ENCODE results near the gene MYF6. TPM values are rescaled to one million over a fixed set of nuclear protein-coding genes. Genes with fewer than 3 reads are reported as not detected.

MYF6 gene
- total RNA-seq, 2 donors from 2014 or later, result not detected

DNA sequence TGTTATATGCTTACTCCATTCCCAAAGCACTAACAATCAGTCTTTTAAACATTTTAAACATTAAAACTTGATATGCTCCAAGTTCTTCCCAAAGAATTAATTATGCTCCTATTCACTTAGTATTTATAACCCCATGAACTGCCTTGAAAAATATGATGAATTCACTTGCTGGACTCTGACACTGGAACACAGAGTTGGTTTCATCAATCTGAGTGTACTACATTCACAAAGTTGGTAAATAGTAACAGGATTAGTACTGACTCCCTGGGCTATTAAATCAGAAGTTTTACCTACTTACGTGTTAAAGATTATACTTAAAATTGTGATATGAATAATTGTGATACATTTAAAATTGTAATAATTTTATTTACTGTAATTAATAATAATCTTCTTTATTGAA lies 17.3 kb upstream of the MYF6 start:
- TF ChIP-seq, protein P1, sequence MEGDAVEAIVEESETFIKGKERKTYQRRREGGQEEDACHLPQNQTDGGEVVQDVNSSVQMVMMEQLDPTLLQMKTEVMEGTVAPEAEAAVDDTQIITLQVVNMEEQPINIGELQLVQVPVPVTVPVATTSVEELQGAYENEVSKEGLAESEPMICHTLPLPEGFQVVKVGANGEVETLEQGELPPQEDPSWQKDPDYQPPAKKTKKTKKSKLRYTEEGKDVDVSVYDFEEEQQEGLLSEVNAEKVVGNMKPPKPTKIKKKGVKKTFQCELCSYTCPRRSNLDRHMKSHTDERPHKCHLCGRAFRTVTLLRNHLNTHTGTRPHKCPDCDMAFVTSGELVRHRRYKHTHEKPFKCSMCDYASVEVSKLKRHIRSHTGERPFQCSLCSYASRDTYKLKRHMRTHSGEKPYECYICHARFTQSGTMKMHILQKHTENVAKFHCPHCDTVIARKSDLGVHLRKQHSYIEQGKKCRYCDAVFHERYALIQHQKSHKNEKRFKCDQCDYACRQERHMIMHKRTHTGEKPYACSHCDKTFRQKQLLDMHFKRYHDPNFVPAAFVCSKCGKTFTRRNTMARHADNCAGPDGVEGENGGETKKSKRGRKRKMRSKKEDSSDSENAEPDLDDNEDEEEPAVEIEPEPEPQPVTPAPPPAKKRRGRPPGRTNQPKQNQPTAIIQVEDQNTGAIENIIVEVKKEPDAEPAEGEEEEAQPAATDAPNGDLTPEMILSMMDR (IDR thresholded peaks at IDR 0.05), result no peak
- H3K4me3 ChIP-seq, result no peak overlapping the region
- no peaks in the 10 kb centered on the region for H3K36me3 ChIP-seq
- intact Hi-C loops (cut with DNase I), result no loop called here
- H3K9ac ChIP-seq (ENCODE audit: low read depth in 2 of 2, low read length in 2 of 2), result no peak overlapping the region
- H3K27ac ChIP-seq, result no peak overlapping the region
- DNase-seq, result no peak
- no peaks in the 10 kb centered on the region for H3K27me3 ChIP-seq
- no peaks in the 10 kb centered on the region for H3K4me1 ChIP-seq
- H3K9me3 ChIP-seq, result no peaks in the 10 kb centered on the region

DNA sequence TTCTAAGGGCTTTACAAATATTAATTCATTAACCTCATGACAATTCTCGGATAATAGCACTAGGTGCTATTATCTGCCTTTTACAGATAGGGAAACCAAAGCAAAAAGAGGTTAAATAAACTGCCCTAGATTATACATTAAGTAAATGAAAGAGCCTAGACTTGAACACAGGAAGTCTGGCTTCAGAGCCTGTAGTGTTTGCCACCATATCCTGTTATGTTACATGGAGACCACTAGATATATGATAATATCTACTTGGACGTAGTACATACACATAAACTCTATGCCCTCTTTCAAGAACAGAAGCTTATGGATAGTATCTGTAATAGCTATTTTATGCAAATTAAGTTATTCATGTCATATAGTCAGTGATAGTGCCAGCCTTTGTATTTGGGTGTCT lies 16.9 kb upstream of the MYF6 start:
- H3K9me3 ChIP-seq, result no peaks in the 10 kb centered on the region
- no peak overlapping the region for H3K4me3 ChIP-seq
- intact Hi-C loops (cut with DNase I), result no loop called here
- TF ChIP-seq, protein P1 (IDR thresholded peaks at IDR 0.05), result no peak
- H3K4me1 ChIP-seq, result no peaks in the 10 kb centered on the region
- H3K36me3 ChIP-seq, result no peaks in the 10 kb centered on the region
- H3K27me3 ChIP-seq, result no peaks in the 10 kb centered on the region
- no peak for DNase-seq
- no peak overlapping the region for H3K9ac ChIP-seq (ENCODE audit: low read depth in 2 of 2, low read length in 2 of 2)
- no peak overlapping the region for H3K27ac ChIP-seq

DNA sequence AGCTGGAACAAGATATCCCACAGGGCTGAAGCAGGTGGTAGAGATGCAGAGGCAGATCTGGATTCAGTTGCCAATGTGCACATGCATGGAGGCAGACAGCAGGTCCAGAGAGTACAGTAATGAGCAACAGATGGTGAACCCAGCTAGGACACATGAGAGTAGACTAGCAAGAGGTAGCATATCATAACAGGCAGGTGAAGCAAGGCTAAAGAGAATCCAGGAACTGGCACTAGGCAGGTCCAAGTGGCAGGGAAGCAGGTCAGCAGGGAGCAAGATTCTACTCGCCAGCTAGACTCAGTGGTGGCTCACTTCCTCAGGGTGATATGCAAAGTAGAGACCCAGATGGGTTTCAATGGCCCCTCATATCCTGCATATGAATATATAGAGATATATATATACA lies 15.3 kb upstream of the MYF6 start:
- TF ChIP-seq, protein P1 (IDR thresholded peaks at IDR 0.05), result no peak
- Histone ChIP-seq H3K9ac (ENCODE audit: low read depth in 2 of 2, low read length in 2 of 2) (no peak overlapping the region), H3K4me1 (no peaks in the 10 kb centered on the region), H3K36me3 (no peaks in the 10 kb centered on the region), H3K4me3 (no peak overlapping the region), H3K27ac (no peak overlapping the region), H3K9me3 (no peaks in the 10 kb centered on the region), H3K27me3 (no peaks in the 10 kb centered on the region)
- DNase-seq, result no peak
- intact Hi-C loops (cut with DNase I), result no loop called here

DNA sequence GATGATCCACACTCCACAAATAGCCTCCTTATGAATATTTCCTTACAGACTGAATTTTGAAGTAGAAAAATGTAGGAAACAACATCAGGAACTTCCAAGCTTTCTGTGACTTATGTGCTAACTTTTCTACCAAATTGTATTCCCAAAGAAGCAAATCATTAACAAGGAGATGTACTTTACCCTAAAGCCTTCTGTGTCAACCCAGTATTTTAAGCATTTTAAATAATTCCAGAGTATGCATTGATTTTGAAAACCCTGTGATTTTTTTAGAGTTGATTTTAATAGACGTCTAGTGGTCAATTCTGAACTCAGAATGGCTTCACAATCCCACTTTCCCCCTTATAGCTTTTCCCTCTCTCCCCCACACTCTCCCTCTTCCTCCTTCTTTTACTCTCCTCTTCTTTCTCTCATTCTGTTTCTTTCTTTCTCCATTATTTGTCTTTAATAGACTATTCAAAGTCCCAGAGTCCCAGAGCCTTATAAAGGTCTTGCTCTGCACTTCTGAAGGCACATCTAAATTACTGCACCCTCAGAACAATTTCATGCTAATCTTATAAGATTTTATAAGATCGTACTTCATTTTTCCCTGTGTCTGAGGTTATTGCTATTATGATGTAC lies 10.1 kb upstream of the MYF6 start:
- Histone ChIP-seq H3K36me3 (no peaks in the 10 kb centered on the region), H3K4me3 (no peak overlapping the region), H3K27ac (no peak overlapping the region), H3K9ac (ENCODE audit: low read depth in 2 of 2, low read length in 2 of 2) (no peak overlapping the region), H3K9me3 (no peaks in the 10 kb centered on the region), H3K4me1 (no peaks in the 10 kb centered on the region), H3K27me3 (no peaks in the 10 kb centered on the region)
- intact Hi-C loops (cut with DNase I), result no loop called here
- TF ChIP-seq, protein P1 (IDR thresholded peaks at IDR 0.05), result no peak
- no peak for DNase-seq

DNA sequence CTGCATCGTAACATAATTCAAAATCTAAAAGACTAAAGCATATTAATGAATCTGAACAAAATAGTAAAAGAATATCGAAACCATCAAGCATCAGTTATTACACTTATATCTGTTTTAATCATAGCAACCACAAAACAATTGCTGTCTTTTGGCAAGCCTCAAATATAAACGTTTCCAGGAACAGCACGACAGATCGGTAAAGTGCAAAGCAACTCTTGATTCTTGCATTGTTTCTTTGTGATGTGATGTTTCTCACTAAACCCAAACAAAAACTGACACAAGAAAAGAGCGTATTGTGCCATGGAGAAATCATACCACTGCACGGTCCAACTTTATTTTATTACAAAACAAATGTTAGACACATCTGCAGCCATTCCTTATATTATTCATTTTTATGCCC lies 9.2 kb upstream of the MYF6 start:
- H3K4me1 ChIP-seq, result no peaks in the 10 kb centered on the region
- TF ChIP-seq, protein P1 (IDR thresholded peaks at IDR 0.05), result no peak
- intact Hi-C loops (cut with DNase I), result no loop called here
- no peaks in the 10 kb centered on the region for H3K9me3 ChIP-seq
- DNase-seq, result no peak
- H3K4me3 ChIP-seq, result no peak overlapping the region
- H3K36me3 ChIP-seq, result no peaks in the 10 kb centered on the region
- no peak overlapping the region for H3K27ac ChIP-seq
- H3K9ac ChIP-seq (ENCODE audit: low read depth in 2 of 2, low read length in 2 of 2), result no peak overlapping the region
- no peaks in the 10 kb centered on the region for H3K27me3 ChIP-seq
